NAMALWA (cell line): ENCODE results near the gene HDAC3.

Experiments
- DNase-seq: peaks from one replicate; pipeline ENCODE4 v3.0.0-alpha.2; 2015; ENCODE audit warnings: low spot score

Gene HDAC3

GRCh38 chr5:141657937-141658545 is 21.4 kb upstream of the HDAC3 start:
- DNase-seq: no peak

GRCh38 chr5:141657404-141657803 is 20.8 kb upstream of the HDAC3 start:
- no peak for DNase-seq

GRCh38 chr5:141656396-141656795 is 19.7 kb upstream of the HDAC3 start:
- DNase-seq: no peak

GRCh38 chr5:141655020-141655419 is 18.4 kb upstream of the HDAC3 start:
- DNase-seq: no peak

GRCh38 chr5:141654298-141654697 is 17.6 kb upstream of the HDAC3 start:
- no peak for DNase-seq

GRCh38 chr5:141651728-141652105 is 15.1 kb upstream of the HDAC3 start:
- no peak for DNase-seq

- peak; percentile 82 for DNase-seq
Measured at GRCh38 chr5:141650851-141651727, 14.4 kb upstream of the HDAC3 start, which contains the start of gene FCHSD1. FCHSD1 (minus strand) TSS chr5:141651418; CDS start chr5:141651368, 50 bp downstream.

GRCh38 chr5:141649972-141650371 is 13.3 kb upstream of the HDAC3 start:
- no peak for DNase-seq

GRCh38 chr5:141649056-141649688 is 12.5 kb upstream of the HDAC3 start:
- DNase-seq: no peak

- no peak for DNase-seq
Measured at GRCh38 chr5:141647851-141648250, 11.2 kb upstream of the HDAC3 start.

GRCh38 chr5:141647242-141647641 is 10.6 kb upstream of the HDAC3 start:
- no peak for DNase-seq

- no peak for DNase-seq
Measured at GRCh38 chr5:141646026-141646425, 9.4 kb upstream of the HDAC3 start.

- peak; percentile 24 for DNase-seq
Measured at GRCh38 chr5:141641634-141642267, 5.1 kb upstream of the HDAC3 start.

- DNase-seq: no peak
Measured at GRCh38 chr5:141640698-141641097, 4.0 kb upstream of the HDAC3 start.

- DNase-seq: no peak
Measured at GRCh38 chr5:141640051-141640415, 3.4 kb upstream of the HDAC3 start.

- DNase-seq: no peak
Measured at GRCh38 chr5:141639357-141640050, 2.9 kb upstream of the HDAC3 start.

GRCh38 chr5:141638771-141639170 is 2.1 kb upstream of the HDAC3 start:
- DNase-seq: no peak

- DNase-seq: peak; percentile 87
Measured at GRCh38 chr5:141637767-141638419, 1.2 kb upstream of the HDAC3 start.

GRCh38 chr5:141637123-141637766 is 596 bp upstream of the HDAC3 start:
- DNase-seq: peak; percentile 72

- DNase-seq: no peak
Measured at GRCh38 chr5:141636106-141636412, 590 bp downstream of the HDAC3 start.

GRCh38 chr5:141635646-141636045 is 1.0 kb downstream of the HDAC3 start:
- DNase-seq: no peak
